ENCODE results near the gene OR1F1. TPM values are rescaled to one million over a fixed set of nuclear protein-coding genes. Genes with fewer than 3 reads are reported as not detected.
"Not testable (repeated sequence)": the region's sequence is repeated elsewhere in the genome, so short reads cannot be mapped to it uniquely, and the experiment has no call there.

The OR1F1 gene
- not detected in 2 replicates for total RNA-seq (2014; rRNA removed; shearing (Covaris generic))

- Histone ChIP-seq H3K4me3 (ENCODE audit: insufficient read depth, low read depth, low read length) (peak within 1 kb of the TSS; percentile 85), H3K36me3 (replicated peaks; ENCODE audit: control insufficient read depth, insufficient read depth, low read length) (no peaks in the 10 kb centered on the region), H3K27me3 (ENCODE audit: control insufficient read depth, insufficient read depth, low read length) (peaks cover 27% of the 10 kb centered on the region)
- peak; percentile 83 for DNase-seq
Observed at GRCh38 chr16:3187798-3188674, at the start of gene OR1F1. OR1F1 (plus strand) TSS chr16:3188204.

GRCh38 chr16:3138342-3138741, 49.7 kb upstream of the OR1F1 start:
- Histone ChIP-seq H3K4me3 (ENCODE audit: insufficient read depth, low read depth, low read length) (no peak overlapping the region), H3K36me3 (replicated peaks; ENCODE audit: control insufficient read depth, insufficient read depth, low read length) (no peaks in the 10 kb centered on the region), H3K27me3 (ENCODE audit: control insufficient read depth, insufficient read depth, low read length) (no peaks in the 10 kb centered on the region)
- no peak for DNase-seq

GRCh38 chr16:3138823-3139426, 49.1 kb upstream of the OR1F1 start:
- no peaks in the 10 kb centered on the region for H3K27me3 ChIP-seq (ENCODE audit: control insufficient read depth, insufficient read depth, low read length)
- H3K36me3 ChIP-seq (replicated peaks; ENCODE audit: control insufficient read depth, insufficient read depth, low read length): no peaks in the 10 kb centered on the region
- no peak for DNase-seq
- no peak overlapping the region for H3K4me3 ChIP-seq (ENCODE audit: insufficient read depth, low read depth, low read length)

GRCh38 chr16:3139561-3139960, 48.4 kb upstream of the OR1F1 start:
- H3K27me3 ChIP-seq (ENCODE audit: control insufficient read depth, insufficient read depth, low read length); H3K36me3 ChIP-seq (replicated peaks; ENCODE audit: control insufficient read depth, insufficient read depth, low read length); DNase-seq; H3K4me3 ChIP-seq (ENCODE audit: insufficient read depth, low read depth, low read length): not testable (repeated sequence)

- H3K36me3 ChIP-seq (replicated peaks; ENCODE audit: control insufficient read depth, insufficient read depth, low read length): no peaks in the 10 kb centered on the region
- H3K4me3 ChIP-seq (ENCODE audit: insufficient read depth, low read depth, low read length): no peak overlapping the region
- DNase-seq: no peak
- no peaks in the 10 kb centered on the region for H3K27me3 ChIP-seq (ENCODE audit: control insufficient read depth, insufficient read depth, low read length)
Observed at GRCh38 chr16:3140603-3141427, 47.2 kb upstream of the OR1F1 start.

- Histone ChIP-seq H3K4me3 (ENCODE audit: insufficient read depth, low read depth, low read length) (no peak overlapping the region), H3K27me3 (ENCODE audit: control insufficient read depth, insufficient read depth, low read length) (no peaks in the 10 kb centered on the region), H3K36me3 (replicated peaks; ENCODE audit: control insufficient read depth, insufficient read depth, low read length) (no peaks in the 10 kb centered on the region)
- DNase-seq: no peak
Observed at GRCh38 chr16:3141781-3142311, 46.2 kb upstream of the OR1F1 start.

GRCh38 chr16:3142327-3142726, 45.7 kb upstream of the OR1F1 start:
- Histone ChIP-seq H3K36me3 (replicated peaks; ENCODE audit: control insufficient read depth, insufficient read depth, low read length) (no peaks in the 10 kb centered on the region), H3K4me3 (ENCODE audit: insufficient read depth, low read depth, low read length) (no peak overlapping the region), H3K27me3 (ENCODE audit: control insufficient read depth, insufficient read depth, low read length) (no peaks in the 10 kb centered on the region)
- DNase-seq: no peak

GRCh38 chr16:3142770-3143169, 45.2 kb upstream of the OR1F1 start:
- no peak for DNase-seq
- Histone ChIP-seq H3K27me3 (ENCODE audit: control insufficient read depth, insufficient read depth, low read length) (no peaks in the 10 kb centered on the region), H3K4me3 (ENCODE audit: insufficient read depth, low read depth, low read length) (no peak overlapping the region), H3K36me3 (replicated peaks; ENCODE audit: control insufficient read depth, insufficient read depth, low read length) (no peaks in the 10 kb centered on the region)

- peak; percentile 26 for DNase-seq
- H3K4me3 ChIP-seq (ENCODE audit: insufficient read depth, low read depth, low read length): no peak overlapping the region
- no peaks in the 10 kb centered on the region; the same call in 1 of the 2 replicates for H3K27me3 ChIP-seq (ENCODE audit: control insufficient read depth, insufficient read depth, low read length)
Observed at GRCh38 chr16:3143189-3143588, 44.8 kb upstream of the OR1F1 start.

GRCh38 chr16:3143598-3144320, 44.2 kb upstream of the OR1F1 start:
- DNase-seq: peak; percentile 46
- H3K27me3 ChIP-seq (ENCODE audit: control insufficient read depth, insufficient read depth, low read length): peaks cover 2% of the 10 kb centered on the region
- no peaks in the 10 kb centered on the region for H3K36me3 ChIP-seq (replicated peaks; ENCODE audit: control insufficient read depth, insufficient read depth, low read length)

More at GRCh38 chr16:3143189-3143588, 44.8 kb upstream of the OR1F1 start:
- H3K36me3 ChIP-seq (replicated peaks; ENCODE audit: control insufficient read depth, insufficient read depth, low read length): no peaks in the 10 kb centered on the region

GRCh38 chr16:3144321-3144983, 43.6 kb upstream of the OR1F1 start:
- DNase-seq: peak; percentile 52
- no peak overlapping the region for H3K4me3 ChIP-seq (ENCODE audit: insufficient read depth, low read depth, low read length)
- H3K27me3 ChIP-seq (ENCODE audit: control insufficient read depth, insufficient read depth, low read length): peaks cover 7% of the 10 kb centered on the region
- H3K36me3 ChIP-seq (replicated peaks; ENCODE audit: control insufficient read depth, insufficient read depth, low read length): no peaks in the 10 kb centered on the region

More at GRCh38 chr16:3143598-3144320, 44.2 kb upstream of the OR1F1 start:
- H3K4me3 ChIP-seq (ENCODE audit: insufficient read depth, low read depth, low read length): no peak overlapping the region

GRCh38 chr16:3145151-3145550, 42.9 kb upstream of the OR1F1 start:
- Histone ChIP-seq H3K4me3 (ENCODE audit: insufficient read depth, low read depth, low read length) (no peak overlapping the region), H3K36me3 (replicated peaks; ENCODE audit: control insufficient read depth, insufficient read depth, low read length) (no peaks in the 10 kb centered on the region), H3K27me3 (ENCODE audit: control insufficient read depth, insufficient read depth, low read length) (peaks cover 7% of the 10 kb centered on the region)
- DNase-seq: no peak

- Histone ChIP-seq H3K27me3 (ENCODE audit: control insufficient read depth, insufficient read depth, low read length) (peaks cover 7% of the 10 kb centered on the region), H3K4me3 (ENCODE audit: insufficient read depth, low read depth, low read length) (no peak overlapping the region), H3K36me3 (replicated peaks; ENCODE audit: control insufficient read depth, insufficient read depth, low read length) (no peaks in the 10 kb centered on the region)
- DNase-seq: peak; percentile 51
Observed at GRCh38 chr16:3145660-3146059, 42.3 kb upstream of the OR1F1 start.
